ENCODE measurements around the gene AKNA.

The AKNA gene

GRCh38 chr9:114408645-114409044 is 20.9 kb upstream of the AKNA start:
- ChIA-PET POLR2A (ENCODE audit: low non-redundant PET) (no interaction called here), CTCF (interaction anchor here (0.5 to 6.9 kb wide), 3 partner anchors 97 to 501 kb away, joined by 3 to 74 read pairs (median 4); partner anchors contain the start of gene WHRN)
- no peak for DNase-seq (ENCODE audit: low spot score)
- TF ChIP-seq, protein P1, sequence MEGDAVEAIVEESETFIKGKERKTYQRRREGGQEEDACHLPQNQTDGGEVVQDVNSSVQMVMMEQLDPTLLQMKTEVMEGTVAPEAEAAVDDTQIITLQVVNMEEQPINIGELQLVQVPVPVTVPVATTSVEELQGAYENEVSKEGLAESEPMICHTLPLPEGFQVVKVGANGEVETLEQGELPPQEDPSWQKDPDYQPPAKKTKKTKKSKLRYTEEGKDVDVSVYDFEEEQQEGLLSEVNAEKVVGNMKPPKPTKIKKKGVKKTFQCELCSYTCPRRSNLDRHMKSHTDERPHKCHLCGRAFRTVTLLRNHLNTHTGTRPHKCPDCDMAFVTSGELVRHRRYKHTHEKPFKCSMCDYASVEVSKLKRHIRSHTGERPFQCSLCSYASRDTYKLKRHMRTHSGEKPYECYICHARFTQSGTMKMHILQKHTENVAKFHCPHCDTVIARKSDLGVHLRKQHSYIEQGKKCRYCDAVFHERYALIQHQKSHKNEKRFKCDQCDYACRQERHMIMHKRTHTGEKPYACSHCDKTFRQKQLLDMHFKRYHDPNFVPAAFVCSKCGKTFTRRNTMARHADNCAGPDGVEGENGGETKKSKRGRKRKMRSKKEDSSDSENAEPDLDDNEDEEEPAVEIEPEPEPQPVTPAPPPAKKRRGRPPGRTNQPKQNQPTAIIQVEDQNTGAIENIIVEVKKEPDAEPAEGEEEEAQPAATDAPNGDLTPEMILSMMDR (conservative IDR thresholded peaks at IDR 0.05; ENCODE audit: low read depth): no peak
- H3K27ac ChIP-seq: no peak overlapping the region

DNA sequence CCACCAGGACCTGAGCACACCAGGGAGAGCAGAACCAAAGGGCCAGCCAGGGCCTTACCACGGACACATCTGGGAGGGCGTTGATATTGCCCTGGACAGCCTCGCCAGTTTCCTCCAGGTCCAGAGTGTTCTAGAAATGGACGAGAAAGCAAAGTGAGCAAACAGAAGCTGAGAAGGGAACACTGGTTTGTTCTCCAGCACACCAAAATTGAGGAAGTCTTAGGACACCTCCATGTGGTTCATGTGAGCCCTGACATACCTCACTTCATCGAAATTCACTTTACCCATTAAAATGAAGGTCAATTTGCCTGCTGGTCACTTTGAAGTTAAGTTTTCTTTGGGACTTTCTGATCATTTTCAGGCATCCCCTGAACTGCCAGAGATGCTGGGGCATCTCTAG is 20.1 kb upstream of the AKNA start:
- CTCF ChIA-PET: interaction anchor here (1.3 to 6.9 kb wide), 2 partner anchors 97 to 246 kb away, joined by 3 to 74 read pairs; partner anchors contain the start of gene WHRN
- H3K27ac ChIP-seq: no peak overlapping the region
- POLR2A ChIA-PET (ENCODE audit: low non-redundant PET): no interaction called here
- TF ChIP-seq, protein P1 (conservative IDR thresholded peaks at IDR 0.05; ENCODE audit: low read depth): no peak
- no peak for DNase-seq (ENCODE audit: low spot score)

GRCh38 chr9:114406441-114406840 is 18.7 kb upstream of the AKNA start:
- POLR2A ChIA-PET (ENCODE audit: low non-redundant PET): no interaction called here
- TF ChIP-seq, protein P1 (conservative IDR thresholded peaks at IDR 0.05; ENCODE audit: low read depth): no peak
- DNase-seq (ENCODE audit: low spot score): no peak
- CTCF ChIA-PET: interaction anchor here (0.9 to 6.9 kb wide), 13 partner anchors 10 to 608 kb away, joined by 3 to 74 read pairs (median 6); partner anchors contain the start of gene WHRN
- H3K27ac ChIP-seq: no peak overlapping the region

DNA sequence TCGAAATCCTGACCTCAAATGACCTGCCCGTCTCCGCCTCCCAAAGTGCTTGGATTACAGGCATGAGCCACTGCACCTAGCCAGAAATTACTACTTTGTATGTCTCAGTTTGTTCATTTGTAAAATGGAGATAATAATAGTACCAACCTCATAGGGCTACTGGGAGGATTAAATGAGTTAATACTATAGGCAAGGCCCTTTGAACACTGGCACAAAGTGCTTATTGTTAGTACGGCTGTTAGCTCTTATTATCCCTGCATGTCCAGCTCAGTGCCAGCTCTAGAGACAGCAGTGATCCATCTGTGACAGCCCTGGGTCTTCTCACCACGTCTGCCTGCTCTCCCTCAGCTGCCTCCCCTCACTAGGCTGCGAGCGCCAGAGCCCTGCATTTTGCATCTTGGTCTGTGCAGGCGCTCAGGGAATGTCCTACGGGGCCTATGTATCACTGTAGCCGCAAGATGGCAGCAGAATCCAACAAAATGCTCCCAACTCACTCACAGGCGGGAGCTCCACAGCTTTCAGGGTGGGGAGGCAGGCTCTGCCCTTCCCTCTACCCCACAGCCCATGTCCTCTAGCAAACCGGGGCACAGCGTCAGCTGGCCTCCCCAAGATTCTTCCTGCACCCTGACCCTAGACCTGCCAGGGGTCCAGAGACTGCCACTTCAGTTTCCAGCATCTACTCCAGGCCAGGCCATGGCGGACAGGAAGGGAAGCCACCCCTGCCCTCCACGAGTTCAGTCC is 17.7 kb upstream of the AKNA start:
- TF ChIP-seq, protein P1 (conservative IDR thresholded peaks at IDR 0.05; ENCODE audit: low read depth): peak; percentile 95
- ChIA-PET POLR2A (ENCODE audit: low non-redundant PET) (interaction anchor here (0.5 kb wide), 1 partner anchor 329 kb away, joined by 4 read pairs; no protein-coding TSS in a partner anchor), CTCF (interaction anchor here (0.6 to 6.9 kb wide), 42 partner anchors 9 to 603 kb away, joined by 3 to 74 read pairs (median 4); partner anchors contain the start of genes AKNA, TMEM268, TNFSF15 and WHRN)
- peak overlapping the region; percentile 2; the same call in 1 of the 2 replicates for H3K27ac ChIP-seq
- DNase-seq (ENCODE audit: low spot score): peak; percentile 94

DNA sequence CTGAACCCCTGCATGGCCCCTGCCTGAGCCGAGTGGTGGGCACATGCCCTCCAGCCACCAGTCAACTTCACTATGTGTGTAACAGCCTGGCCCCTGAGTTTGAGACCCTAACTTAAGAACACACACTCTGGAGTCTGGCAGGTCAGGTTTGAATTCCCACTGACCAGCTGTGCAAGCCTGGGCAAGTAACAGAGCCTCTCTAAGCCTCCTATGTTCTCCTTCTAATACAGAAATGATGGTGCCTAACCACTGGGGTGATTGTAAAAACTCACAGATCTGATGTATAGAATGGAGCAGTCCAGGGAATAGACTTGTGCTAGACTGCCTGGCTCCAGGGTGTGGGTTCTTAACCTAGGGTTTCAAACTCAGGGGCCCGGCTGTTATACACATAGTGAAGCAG is 16.7 kb upstream of the AKNA start:
- peak; percentile 57 for DNase-seq (ENCODE audit: low spot score)
- peak overlapping the region; percentile 51 for H3K27ac ChIP-seq
- CTCF ChIA-PET: interaction anchor here (0.6 to 6.9 kb wide), 6 partner anchors 10 to 272 kb away, joined by 3 to 74 read pairs (median 11); partner anchors contain the start of gene WHRN
- POLR2A ChIA-PET (ENCODE audit: low non-redundant PET): interaction anchor here (0.6 kb wide), 1 partner anchor 9 kb away, joined by 8 read pairs; no protein-coding TSS in a partner anchor
- TF ChIP-seq, protein P1 (conservative IDR thresholded peaks at IDR 0.05; ENCODE audit: low read depth): no peak

GRCh38 chr9:114403153-114403756 is 15.5 kb upstream of the AKNA start:
- H3K27ac ChIP-seq: peak overlapping the region; percentile 51
- ChIA-PET CTCF (interaction anchor here (0.6 to 6.9 kb wide), 5 partner anchors 102 to 612 kb away, joined by 3 to 74 read pairs (median 3); partner anchors contain the start of gene WHRN), POLR2A (ENCODE audit: low non-redundant PET) (no interaction called here)
- no peak for DNase-seq (ENCODE audit: low spot score)
- TF ChIP-seq, protein P1 (conservative IDR thresholded peaks at IDR 0.05; ENCODE audit: low read depth): no peak

Measured in RWPE1 (cell line).